ENCODE results near the gene WDR43. TPM values are rescaled to one million over a fixed set of nuclear protein-coding genes. Genes with fewer than 3 reads are reported as not detected.

WDR43 gene
- total RNA-seq, 1 experiment from 2014 or later, result 86.5 TPM

DNA sequence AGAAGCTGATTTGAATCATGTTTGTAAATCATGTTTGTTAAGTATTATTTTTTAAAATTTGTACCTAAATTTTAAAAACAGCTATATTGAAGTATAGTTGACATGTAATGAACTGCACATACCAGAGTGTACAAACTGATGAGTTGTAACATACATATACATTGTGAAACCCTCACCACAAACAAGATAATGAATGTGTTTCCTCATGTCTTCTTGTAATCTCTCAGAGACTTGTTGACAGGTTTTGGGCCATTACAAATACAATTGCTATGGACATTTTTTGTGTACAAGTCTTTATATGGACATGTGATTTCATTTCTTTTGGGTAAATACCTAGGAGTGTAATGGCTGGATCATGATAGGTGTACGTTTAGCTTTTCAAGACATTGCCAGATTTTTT is 21.5 kb downstream of the WDR43 start:
- TF ChIP-seq TCF7L2 (IDR thresholded peaks at IDR 0.05; ENCODE audit: low read depth, low read length) (no peak), SIN3A (IDR thresholded peaks at IDR 0.05; ENCODE audit: borderline replicate concordance, insufficient read depth, low read depth, low read length) (no peak), POLR2AphosphoS5 (IDR thresholded peaks at IDR 0.05; ENCODE audit: low read depth, low read length) (no peak)
- TF ChIP-seq, protein P1, sequence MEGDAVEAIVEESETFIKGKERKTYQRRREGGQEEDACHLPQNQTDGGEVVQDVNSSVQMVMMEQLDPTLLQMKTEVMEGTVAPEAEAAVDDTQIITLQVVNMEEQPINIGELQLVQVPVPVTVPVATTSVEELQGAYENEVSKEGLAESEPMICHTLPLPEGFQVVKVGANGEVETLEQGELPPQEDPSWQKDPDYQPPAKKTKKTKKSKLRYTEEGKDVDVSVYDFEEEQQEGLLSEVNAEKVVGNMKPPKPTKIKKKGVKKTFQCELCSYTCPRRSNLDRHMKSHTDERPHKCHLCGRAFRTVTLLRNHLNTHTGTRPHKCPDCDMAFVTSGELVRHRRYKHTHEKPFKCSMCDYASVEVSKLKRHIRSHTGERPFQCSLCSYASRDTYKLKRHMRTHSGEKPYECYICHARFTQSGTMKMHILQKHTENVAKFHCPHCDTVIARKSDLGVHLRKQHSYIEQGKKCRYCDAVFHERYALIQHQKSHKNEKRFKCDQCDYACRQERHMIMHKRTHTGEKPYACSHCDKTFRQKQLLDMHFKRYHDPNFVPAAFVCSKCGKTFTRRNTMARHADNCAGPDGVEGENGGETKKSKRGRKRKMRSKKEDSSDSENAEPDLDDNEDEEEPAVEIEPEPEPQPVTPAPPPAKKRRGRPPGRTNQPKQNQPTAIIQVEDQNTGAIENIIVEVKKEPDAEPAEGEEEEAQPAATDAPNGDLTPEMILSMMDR (IDR thresholded peaks at IDR 0.05), result no peak
- TF ChIP-seq, protein P2, sequence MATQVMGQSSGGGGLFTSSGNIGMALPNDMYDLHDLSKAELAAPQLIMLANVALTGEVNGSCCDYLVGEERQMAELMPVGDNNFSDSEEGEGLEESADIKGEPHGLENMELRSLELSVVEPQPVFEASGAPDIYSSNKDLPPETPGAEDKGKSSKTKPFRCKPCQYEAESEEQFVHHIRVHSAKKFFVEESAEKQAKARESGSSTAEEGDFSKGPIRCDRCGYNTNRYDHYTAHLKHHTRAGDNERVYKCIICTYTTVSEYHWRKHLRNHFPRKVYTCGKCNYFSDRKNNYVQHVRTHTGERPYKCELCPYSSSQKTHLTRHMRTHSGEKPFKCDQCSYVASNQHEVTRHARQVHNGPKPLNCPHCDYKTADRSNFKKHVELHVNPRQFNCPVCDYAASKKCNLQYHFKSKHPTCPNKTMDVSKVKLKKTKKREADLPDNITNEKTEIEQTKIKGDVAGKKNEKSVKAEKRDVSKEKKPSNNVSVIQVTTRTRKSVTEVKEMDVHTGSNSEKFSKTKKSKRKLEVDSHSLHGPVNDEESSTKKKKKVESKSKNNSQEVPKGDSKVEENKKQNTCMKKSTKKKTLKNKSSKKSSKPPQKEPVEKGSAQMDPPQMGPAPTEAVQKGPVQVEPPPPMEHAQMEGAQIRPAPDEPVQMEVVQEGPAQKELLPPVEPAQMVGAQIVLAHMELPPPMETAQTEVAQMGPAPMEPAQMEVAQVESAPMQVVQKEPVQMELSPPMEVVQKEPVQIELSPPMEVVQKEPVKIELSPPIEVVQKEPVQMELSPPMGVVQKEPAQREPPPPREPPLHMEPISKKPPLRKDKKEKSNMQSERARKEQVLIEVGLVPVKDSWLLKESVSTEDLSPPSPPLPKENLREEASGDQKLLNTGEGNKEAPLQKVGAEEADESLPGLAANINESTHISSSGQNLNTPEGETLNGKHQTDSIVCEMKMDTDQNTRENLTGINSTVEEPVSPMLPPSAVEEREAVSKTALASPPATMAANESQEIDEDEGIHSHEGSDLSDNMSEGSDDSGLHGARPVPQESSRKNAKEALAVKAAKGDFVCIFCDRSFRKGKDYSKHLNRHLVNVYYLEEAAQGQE (IDR thresholded peaks at IDR 0.05; ENCODE audit: insufficient read depth in 1 of 2, low read depth in 2 of 2, low read length in 1 of 2), result no peak
- no peaks in the 10 kb centered on the region for H3K27me3 ChIP-seq (ENCODE audit: control insufficient read depth, insufficient read depth, low read length)
- ATAC-seq, result no peak
- no peaks in the 10 kb centered on the region for H3K9me3 ChIP-seq (ENCODE audit: control insufficient read depth, insufficient read depth, low read depth, low read length)
- H3K27ac ChIP-seq (ENCODE audit: low read length), result no peak overlapping the region
- H3K36me3 ChIP-seq (ENCODE audit: control insufficient read depth, insufficient read depth, low read length), result peaks cover 57% of the 10 kb centered on the region
- no peaks in the 10 kb centered on the region for H3K4me1 ChIP-seq (ENCODE audit: control insufficient read depth, insufficient read depth, low read length)
- no peak overlapping the region for H3K4me3 ChIP-seq (ENCODE audit: low read depth in 2 of 2, low read length in 2 of 2)
- no peak for DNase-seq (ENCODE audit: low read depth, low spot score)
- ChIA-PET POLR2A (interaction anchor here (0.6 kb wide), 2 partner anchors 51 to 89 kb away, joined by 3 to 10 read pairs; no protein-coding TSS in a partner anchor), CTCF (no interaction called here)
- BruUV-seq (replicated peaks), result no TSS peak
- intact Hi-C loops (cut with micrococcal nuclease; ENCODE audit: unreplicated experiment) (no loop called here), in situ Hi-C loops (cut with HindIII; ENCODE audit: low pct_unique_long_range_greater_than_20kb, low sequenced_read_pairs) (no loop called here)

DNA sequence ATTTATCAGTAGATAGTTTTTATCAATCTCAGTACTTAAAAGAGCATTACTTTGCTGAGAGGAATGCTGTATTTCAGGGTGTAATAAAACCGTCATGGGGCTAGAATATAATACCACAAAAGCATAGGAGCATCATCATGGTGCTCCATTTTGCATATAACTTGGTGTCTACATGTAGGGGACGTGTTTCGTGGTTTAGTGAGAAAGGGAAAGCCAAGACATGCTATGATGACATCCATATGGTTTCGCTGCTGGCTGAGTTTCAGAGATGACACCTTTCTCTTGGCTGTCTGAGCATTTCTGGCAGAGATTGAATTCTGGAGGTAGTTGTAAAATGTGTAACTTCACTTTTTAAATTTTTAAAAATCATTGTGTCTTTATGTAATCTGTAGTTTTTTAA is 32.4 kb downstream of the WDR43 start:
- TF ChIP-seq, protein P1 (IDR thresholded peaks at IDR 0.05), result no peak
- TF ChIP-seq POLR2AphosphoS5 (IDR thresholded peaks at IDR 0.05; ENCODE audit: low read depth, low read length) (no peak), TCF7L2 (IDR thresholded peaks at IDR 0.05; ENCODE audit: low read depth, low read length) (no peak), SIN3A (IDR thresholded peaks at IDR 0.05; ENCODE audit: borderline replicate concordance, insufficient read depth, low read depth, low read length) (no peak)
- TF ChIP-seq, protein P2 (IDR thresholded peaks at IDR 0.05; ENCODE audit: insufficient read depth in 1 of 2, low read depth in 2 of 2, low read length in 1 of 2), result no peak
- Histone ChIP-seq H3K4me3 (ENCODE audit: low read depth in 2 of 2, low read length in 2 of 2) (no peak overlapping the region), H3K4me1 (ENCODE audit: control insufficient read depth, insufficient read depth, low read length) (no peaks in the 10 kb centered on the region), H3K9me3 (ENCODE audit: control insufficient read depth, insufficient read depth, low read depth, low read length) (no peaks in the 10 kb centered on the region), H3K27ac (ENCODE audit: low read length) (no peak overlapping the region), H3K36me3 (ENCODE audit: control insufficient read depth, insufficient read depth, low read length) (peaks cover 63% of the 10 kb centered on the region), H3K27me3 (ENCODE audit: control insufficient read depth, insufficient read depth, low read length) (no peaks in the 10 kb centered on the region)
- ChIA-PET CTCF (no interaction called here), POLR2A (no interaction called here)
- intact Hi-C loops (cut with micrococcal nuclease; ENCODE audit: unreplicated experiment) (no loop called here), in situ Hi-C loops (cut with HindIII; ENCODE audit: low pct_unique_long_range_greater_than_20kb, low sequenced_read_pairs) (no loop called here)
- ATAC-seq (no peak), DNase-seq (ENCODE audit: low read depth, low spot score) (no peak)
- no TSS peak for BruUV-seq (replicated peaks)
